T-helper 1 cell treated with Interleukin-12 subunit alpha and Interleukin-12 subunit beta and Interleukin-4 antibody, amounts not matched to agents 30 ng/mL and 1 ng/mL, for 36 hours (primary cell): ENCODE measurements around the gene RXRA. TPM values are rescaled to one million over a fixed set of nuclear protein-coding genes. Genes with fewer than 3 reads are reported as not detected.

Source experiments
- intact Hi-C: fragments of 100-400 bp; cut with micrococcal nuclease; formaldehyde crosslinking; loops from one replicate; pipeline ENCODE4 v1.15.1; 2024
- total RNA-seq: library from RNA; stranded (reverse); gene quantifications from 2 replicates; pipeline ENCODE4 v1.2.3, GENCODE V29; 2022

The RXRA gene
- total RNA-seq, 1 donor from 2014 or later = 2.0 TPM

GRCh38 chr9:134335486-134336220 lies 9.4 kb downstream of the RXRA start:
- intact Hi-C loops = no loop called here

- intact Hi-C loops = no loop called here
Measured at GRCh38 chr9:134336228-134336627, 10.0 kb downstream of the RXRA start.

- intact Hi-C loops = loop anchor here (1.0 kb wide), 1 partner anchor 47 kb away; no protein-coding TSS in a partner anchor
Measured at GRCh38 chr9:134336924-134337323, 10.7 kb downstream of the RXRA start.

GRCh38 chr9:134337469-134337868 lies 11.2 kb downstream of the RXRA start:
- intact Hi-C loops = loop anchor here (1.0 kb wide), 1 partner anchor 47 kb away; no protein-coding TSS in a partner anchor

GRCh38 chr9:134338394-134339182 lies 12.3 kb downstream of the RXRA start:
- intact Hi-C loops = no loop called here

- intact Hi-C loops = no loop called here
Measured at GRCh38 chr9:134339183-134339806, 13.0 kb downstream of the RXRA start.

- intact Hi-C loops = no loop called here
Measured at GRCh38 chr9:134340475-134341160, 14.4 kb downstream of the RXRA start.

- intact Hi-C loops = no loop called here
Measured at GRCh38 chr9:134341306-134341705, 15.1 kb downstream of the RXRA start.

- intact Hi-C loops = no loop called here
Measured at GRCh38 chr9:134341929-134342745, 15.9 kb downstream of the RXRA start.

GRCh38 chr9:134342746-134343115 lies 16.5 kb downstream of the RXRA start:
- intact Hi-C loops = no loop called here

GRCh38 chr9:134343637-134344036 lies 17.4 kb downstream of the RXRA start:
- intact Hi-C loops = no loop called here

- intact Hi-C loops = no loop called here
Measured at GRCh38 chr9:134344068-134344799, 18.0 kb downstream of the RXRA start.

GRCh38 chr9:134344800-134345310 lies 18.6 kb downstream of the RXRA start:
- intact Hi-C loops = no loop called here

- intact Hi-C loops = no loop called here
Measured at GRCh38 chr9:134345737-134346136, 19.5 kb downstream of the RXRA start.

- intact Hi-C loops = no loop called here
Measured at GRCh38 chr9:134346151-134346550, 19.9 kb downstream of the RXRA start.

- intact Hi-C loops = no loop called here
Measured at GRCh38 chr9:134346840-134347583, 20.8 kb downstream of the RXRA start.

GRCh38 chr9:134347996-134348395 lies 21.7 kb downstream of the RXRA start:
- intact Hi-C loops = no loop called here

GRCh38 chr9:134348404-134349155 lies 22.3 kb downstream of the RXRA start:
- intact Hi-C loops = no loop called here
